ENCODE measurements around the gene BIRC3. TPM values are rescaled to one million over a fixed set of nuclear protein-coding genes. Genes with fewer than 3 reads are reported as not detected.
"Not testable (repeated sequence)": the region's sequence is repeated elsewhere in the genome, so short reads cannot be mapped to it uniquely, and the experiment has no call there.

Gene BIRC3
- total RNA-seq, 1 donor from 2014 or later = 22.3 TPM

DNA sequence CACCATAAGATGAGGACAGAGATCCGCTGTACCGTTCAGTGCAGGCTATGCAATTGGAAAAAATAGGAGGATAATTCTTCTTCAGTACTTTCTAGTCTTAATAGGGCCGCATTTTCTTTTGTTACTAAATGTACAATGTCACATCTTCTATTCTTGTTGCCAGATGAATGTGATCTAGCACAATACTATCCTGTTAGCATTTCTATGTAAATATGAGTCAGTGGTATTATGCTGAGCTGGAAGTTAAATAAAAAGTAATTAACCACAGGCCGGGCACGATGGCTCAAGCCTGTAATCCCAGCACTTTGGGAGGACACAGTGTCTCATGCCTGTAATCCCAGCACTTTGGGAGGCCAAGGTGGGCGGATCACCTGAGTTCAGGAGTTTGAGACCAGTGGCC, 24.4 kb upstream of the BIRC3 start:
- DNase-seq (ENCODE audit: low spot score) = no peak
- intact Hi-C loops (cut with DNase I) = no loop called here
- ATAC-seq = no peak

DNA sequence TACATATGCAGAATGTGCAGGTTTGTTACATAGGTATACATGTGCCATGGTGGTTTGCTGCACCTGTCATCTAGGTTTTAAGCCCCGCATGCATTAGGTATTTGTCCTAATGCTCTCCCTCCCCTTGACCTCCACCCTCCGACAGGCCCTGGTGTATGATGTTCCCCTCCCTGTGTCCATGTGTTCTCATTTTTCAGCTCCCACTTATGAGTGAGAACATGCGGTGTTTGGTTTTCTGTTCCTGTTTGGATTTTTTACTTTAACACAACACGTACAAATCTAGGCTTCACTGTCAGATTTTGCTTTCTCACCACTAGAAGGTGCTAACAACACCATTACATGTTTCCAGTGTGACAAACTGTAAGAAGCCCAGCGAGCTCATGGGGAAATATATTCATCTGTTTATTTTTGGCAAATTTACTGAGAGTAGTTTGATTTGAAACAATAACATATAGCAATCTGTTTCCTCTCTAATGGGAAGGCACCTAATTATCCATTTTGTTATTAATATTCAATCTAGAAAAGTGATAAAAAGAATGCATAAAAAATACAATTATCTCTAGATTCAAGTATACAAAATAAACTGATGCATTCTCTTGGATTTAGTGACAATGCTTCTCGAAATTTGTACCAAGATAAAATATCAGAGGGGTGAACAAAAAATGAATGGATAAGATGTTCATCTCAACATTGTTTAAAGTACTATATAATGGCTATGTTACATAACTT, 23.2 kb upstream of the BIRC3 start:
- DNase-seq (ENCODE audit: low spot score) = no peak
- intact Hi-C loops (cut with DNase I) = no loop called here

DNA sequence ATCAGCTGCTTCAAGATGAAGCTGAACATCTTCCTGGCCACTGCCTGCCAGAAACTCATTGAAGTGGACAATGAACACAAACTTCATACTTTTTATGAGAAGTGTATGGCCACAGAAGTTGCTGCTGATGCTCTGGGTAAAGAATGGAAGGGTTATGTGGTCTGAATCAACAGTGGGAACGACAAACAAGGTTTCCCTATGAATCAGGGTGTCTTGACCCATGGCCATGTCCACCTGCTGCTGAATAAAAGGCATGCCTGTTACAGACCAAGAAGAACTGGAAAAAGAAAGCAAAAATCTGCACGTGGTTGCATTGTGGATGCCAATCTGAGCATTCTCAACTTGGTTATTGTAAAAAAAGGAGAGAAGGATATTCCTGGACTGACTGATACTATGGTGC, 22.2 kb upstream of the BIRC3 start:
- intact Hi-C loops (cut with DNase I) = no loop called here
- ATAC-seq (no peak), DNase-seq (ENCODE audit: low spot score) (no peak)

More for the DNA sequence above, 23.2 kb upstream of the BIRC3 start:
- ATAC-seq = peak; percentile 84

DNA sequence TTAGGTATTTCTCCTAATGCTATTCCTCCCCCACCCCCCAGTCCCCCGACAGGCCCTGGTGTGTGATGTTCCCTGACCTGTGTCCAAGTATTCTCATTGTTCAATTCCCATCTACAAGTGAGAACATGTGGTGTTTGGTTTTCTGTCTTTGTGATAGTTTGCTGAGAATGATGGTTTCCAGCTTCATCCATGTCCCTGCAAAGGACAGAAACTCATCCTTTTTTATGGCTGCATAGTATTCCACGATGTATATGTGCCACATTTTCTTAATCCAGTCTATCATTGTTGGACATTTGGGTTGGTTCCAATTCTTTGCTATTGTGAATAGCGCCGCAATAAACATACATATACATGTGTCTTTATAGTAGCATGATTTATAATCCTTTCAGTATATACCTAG, 20.5 kb upstream of the BIRC3 start:
- ATAC-seq; DNase-seq (ENCODE audit: low spot score); intact Hi-C loops (cut with DNase I): not testable (repeated sequence)

DNA sequence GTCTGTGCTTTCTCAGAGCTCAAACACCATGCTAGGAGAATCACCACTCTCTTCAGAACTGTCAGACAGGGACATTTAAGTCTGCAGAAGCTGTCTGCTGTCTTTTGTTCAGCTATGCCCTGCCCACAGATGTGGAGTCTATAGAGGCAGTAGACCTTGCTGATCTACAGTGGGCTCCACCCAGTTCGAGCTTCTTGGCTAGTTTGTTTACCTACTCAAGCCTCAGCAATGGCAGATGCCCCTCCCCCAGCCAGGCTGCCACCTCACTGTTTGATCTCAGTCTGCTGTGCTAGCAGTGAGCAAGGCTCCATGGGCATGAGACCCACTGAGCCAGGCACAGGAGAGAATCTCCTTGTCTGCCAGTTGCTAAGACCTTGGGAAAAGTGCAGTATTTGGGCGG, 16.4 kb upstream of the BIRC3 start:
- DNase-seq (ENCODE audit: low spot score); ATAC-seq; intact Hi-C loops (cut with DNase I): not testable (repeated sequence)

DNA sequence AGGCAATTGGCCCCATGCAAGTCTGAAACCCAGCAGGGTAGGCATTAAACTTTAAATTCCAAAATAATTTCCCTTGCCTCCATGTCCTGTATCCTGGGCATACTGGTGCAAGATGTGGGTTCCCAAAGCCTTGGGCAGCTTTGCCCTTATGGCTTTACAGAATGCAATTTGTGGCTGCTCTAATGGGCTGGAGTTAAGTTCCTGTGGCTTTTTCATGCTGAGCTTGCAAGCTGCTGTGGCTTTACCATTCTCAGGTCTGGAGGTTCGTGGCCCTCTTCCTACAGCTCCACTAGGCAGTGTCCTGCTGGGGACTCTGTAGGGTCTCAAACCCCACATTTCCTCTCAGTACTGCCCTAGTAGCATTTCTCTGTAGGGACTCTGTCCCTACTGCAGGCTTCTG, 15.0 kb upstream of the BIRC3 start:
- DNase-seq (ENCODE audit: low spot score) = no peak
- ATAC-seq = no peak
- intact Hi-C loops (cut with DNase I) = no loop called here

DNA sequence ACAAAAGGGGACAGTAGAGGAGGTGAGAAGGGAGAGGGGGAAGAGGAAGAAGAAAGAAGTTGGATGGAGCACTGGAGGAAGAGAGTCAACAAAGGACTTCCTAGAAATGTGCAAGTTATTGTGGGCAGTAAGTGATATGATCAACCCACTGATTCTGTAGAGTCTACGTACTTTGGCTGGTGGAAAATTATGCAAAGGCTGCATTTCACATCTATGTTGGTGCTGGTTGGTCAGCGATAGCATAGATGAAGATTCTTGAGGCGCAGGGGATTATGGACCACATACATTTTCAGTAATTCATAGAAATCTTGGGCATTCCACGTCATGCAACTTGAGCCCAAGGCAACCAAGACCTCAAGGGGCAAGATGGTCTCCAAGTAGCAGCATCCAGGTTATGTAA, 12.6 kb upstream of the BIRC3 start:
- ATAC-seq (no peak), DNase-seq (ENCODE audit: low spot score) (no peak)
- intact Hi-C loops (cut with DNase I) = no loop called here

DNA sequence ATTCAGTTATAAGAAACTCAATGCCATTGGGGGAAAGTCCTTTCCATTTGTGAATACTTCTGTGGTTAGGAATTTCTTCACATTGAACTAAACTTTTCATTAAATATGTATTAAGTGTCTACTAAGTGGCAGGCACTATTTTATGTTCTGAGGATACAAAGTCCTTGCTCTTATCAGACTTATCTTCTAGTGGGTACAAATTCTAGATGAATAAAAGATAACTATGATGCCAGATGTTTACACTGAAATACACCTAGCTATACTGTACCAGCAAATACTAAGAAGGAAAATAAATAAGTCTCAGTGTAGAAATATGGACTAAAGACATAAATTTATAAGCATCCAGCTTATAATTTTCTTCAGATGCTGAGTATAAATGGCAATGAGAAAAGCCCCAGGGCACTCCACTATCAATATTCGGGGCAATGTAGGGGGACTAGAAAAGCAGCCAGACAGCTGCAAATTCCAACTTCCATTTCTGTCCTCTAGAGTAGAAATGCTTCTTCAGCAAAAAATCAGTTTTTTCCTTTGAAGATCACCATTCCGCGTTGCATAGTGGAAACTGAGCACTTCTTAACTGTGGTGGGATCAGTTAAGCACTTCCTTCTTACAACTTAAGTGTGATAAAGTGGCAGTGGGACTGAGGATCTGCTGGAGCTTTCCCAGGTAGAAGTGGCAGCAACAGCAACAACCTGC, 11.8 kb upstream of the BIRC3 start:
- intact Hi-C loops (cut with DNase I) = no loop called here
- no peak for ATAC-seq

DNA sequence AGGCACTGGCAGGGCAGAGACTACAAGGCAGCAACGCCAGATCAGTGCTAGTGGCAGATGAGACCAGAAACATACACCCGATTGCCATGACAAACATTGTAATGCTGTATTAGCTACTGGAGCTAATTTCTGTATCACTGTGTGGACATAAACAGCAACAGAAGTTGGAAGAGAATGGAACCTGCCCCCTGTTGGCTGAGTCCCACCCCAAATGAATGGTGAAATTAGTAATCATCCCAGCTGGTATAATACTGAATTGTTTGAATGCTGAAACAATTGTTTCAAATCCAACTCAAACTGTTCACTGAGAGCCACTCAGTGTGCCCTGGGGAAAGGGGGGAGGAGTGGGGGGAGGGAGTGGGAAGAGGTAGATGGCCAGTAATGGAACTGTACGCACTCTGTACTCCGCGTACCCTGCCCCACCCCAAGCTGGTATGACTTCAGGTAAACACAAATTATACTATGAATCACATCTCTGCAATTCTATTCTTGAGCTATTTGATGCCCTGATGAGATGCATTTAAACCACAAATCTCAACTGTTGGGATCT, 11.2 kb upstream of the BIRC3 start:
- peak; percentile 91 for ATAC-seq
- DNase-seq (ENCODE audit: low spot score) = no peak
- intact Hi-C loops (cut with DNase I) = no loop called here

More for the DNA sequence above, 11.8 kb upstream of the BIRC3 start:
- no peak for DNase-seq (ENCODE audit: low spot score)

DNA sequence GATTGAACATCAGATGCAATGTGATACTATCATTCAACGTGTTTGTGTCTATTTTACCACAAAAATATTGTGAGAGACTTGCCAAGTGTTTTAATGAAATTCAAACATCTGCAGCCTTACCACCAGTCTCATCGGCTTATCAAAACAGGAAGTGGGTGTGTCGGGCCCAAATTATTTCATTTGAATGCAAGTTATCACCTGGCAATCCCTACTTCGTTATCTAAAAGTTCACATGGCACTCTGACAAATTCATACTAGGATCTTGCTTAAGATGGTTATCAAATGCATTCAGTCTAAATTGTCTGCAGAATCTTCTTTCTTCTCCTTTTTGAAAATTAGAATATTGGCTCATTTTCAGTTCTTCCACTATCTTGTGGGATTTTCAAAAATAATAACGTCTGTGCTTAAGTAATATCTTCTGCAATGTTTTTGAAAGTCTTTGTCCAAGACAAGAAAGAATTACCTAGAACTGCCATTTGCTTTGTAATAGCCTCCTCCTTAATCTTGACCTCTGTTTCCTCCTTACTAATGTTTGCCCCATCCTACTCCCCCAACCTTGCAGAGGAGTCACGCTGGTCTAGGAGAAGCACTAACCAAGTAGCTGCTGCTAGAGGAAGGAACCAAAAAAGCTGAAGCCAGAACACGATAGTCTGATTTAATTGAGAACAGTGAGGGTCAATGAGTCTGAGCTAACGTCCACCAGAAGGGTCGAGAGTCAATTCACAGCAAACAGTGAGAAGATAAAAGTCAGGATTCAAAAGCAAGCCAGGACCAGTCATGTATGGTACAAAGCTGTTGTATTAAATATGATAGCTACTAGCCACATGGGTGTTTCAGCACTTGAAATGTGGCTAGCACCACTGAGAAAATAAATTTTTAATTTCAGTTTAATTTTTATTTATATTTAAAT, 10.2 kb upstream of the BIRC3 start:
- DNase-seq (ENCODE audit: low spot score) = no peak
- intact Hi-C loops (cut with DNase I) = no loop called here
- ATAC-seq = peak; percentile 60

DNA sequence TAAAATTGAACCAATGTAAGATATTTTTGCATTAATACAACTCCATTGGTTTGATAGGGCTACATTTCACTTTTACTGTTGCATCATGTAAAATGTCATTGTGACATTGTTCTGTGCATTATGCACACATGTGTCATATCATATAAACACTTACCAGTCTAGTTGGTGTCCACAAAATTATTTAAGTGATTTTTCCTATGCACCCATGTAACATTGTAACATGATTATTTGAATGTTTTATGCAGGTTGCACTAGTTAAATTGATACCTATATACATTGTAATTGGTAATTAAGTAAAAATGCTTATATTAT, 9.6 kb upstream of the BIRC3 start:
- intact Hi-C loops (cut with DNase I) = no loop called here
- DNase-seq (ENCODE audit: low spot score) (no peak), ATAC-seq (no peak)

DNA sequence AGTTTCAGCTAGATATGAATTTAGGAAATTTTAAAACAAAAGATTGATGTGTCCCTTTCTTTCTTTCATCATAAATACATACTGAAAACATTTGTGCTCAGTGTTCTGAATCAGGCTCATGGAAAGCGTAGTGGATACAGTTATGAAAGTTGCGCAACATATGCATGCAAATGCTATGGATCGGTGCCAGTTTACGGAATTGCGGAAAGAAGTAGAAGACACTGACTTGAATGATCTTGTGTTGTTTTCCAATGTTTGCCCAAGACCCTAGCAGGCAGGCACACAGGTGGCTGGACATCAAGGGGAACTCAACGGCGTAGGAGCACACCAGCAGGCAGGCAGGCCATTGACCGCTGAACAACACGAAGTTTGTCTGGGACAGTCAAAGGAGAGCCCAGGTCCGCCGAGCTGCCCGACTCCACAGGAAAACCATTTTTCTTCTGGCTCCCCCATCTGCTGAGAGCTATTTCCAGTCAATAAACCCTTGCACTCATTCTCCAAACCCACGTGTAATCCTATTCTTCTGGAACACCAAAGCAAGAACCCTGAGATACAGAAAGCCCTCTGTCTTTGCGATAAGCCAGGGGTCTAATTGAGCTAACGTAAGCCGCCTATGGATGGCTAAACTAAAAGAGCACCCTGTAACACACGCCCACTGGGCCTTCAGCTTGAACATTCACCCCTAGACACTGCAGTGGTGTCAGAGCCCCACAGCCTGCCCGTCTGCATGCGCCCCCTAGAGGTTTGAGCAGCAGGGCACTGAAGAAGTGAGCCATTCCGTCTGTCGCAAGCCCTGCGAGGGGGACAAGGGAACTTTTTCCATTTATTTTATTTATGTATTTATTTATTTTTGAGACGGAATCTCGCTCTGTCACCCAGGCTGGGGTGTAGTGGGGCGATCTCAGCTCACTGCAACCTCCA, 7.4 kb upstream of the BIRC3 start:
- intact Hi-C loops (cut with DNase I) = loop anchor here (5.0 kb wide), 1 partner anchor 1582 kb away; no protein-coding TSS in a partner anchor
- ATAC-seq (no peak), DNase-seq (ENCODE audit: low spot score) (no peak)

DNA sequence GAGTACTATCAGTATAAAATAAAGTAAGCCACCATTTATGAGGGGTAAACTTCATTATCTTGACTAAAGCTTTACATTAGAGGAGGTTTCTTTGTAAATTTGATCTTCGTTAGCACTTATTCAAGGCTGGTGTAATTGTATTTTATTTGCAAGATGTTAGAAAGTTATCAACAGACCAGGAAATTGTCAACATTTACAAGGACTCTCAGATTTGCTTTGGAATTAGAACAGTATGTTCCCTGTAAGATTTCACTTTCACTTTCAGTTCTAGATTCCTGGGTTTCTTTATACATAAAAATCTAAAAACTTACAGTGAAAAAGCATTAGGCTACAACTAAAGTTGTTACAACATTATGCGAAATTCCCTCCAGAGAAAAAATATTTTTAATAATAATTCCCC, 4.6 kb upstream of the BIRC3 start:
- ATAC-seq = no peak
- DNase-seq (ENCODE audit: low spot score) = no peak
- intact Hi-C loops (cut with DNase I) = loop anchor here (5.0 kb wide), 1 partner anchor 1580 kb away; no protein-coding TSS in a partner anchor

DNA sequence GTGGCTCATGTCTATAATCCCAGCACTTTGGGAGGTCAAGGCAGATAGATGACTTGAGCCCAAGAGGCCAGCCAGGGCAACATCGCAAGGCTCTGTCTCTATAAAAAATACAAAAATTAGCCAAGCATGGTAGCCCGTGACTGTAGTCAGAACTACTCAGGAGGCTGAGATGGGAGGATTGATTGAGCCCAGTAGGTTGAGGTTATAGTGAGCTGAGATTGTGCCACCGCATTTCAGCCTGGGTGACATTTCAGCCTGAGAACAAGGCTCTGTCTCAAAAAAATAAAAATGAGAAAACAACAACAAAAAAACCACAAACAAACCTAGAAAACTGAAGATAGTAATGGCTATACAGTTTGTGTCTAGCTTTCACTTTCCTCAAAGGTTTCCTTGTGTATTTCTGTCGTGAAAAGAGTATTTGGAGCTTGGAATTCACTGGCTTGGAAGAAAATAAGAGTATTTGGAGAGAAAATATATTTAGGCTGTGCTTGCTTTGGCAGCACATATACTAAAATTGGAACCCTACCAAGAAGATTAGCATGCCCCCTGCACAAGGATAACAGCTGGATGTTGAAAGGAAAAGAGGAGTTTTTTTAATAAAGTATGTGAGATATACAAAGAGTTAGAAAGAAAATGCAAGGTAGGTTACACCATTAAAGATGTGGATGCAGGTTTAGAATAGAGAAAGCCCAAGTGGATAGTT, 3.9 kb upstream of the BIRC3 start:
- intact Hi-C loops (cut with DNase I) = loop anchor here (5.0 kb wide), 1 partner anchor 1579 kb away; no protein-coding TSS in a partner anchor
- ATAC-seq (no peak), DNase-seq (ENCODE audit: low spot score) (no peak)

DNA sequence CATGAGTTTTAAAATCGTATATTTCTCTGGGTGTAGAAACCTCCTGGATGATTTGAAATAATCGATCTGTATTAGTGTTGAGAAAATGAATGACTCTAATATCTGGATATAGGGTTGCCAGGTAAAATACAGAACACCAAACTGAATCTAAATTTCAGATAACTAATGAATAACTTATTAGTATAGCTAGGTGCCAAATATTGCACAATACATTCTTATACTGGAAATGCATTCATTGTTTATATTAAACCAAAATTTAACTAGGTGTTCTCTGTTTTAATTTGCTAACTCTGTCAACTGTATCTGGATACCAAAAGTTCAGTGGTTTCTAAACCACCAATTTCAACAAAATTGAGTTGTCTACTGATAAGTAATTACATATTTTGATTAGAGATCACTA, 2.5 kb upstream of the BIRC3 start:
- DNase-seq (ENCODE audit: low spot score) = no peak
- intact Hi-C loops (cut with DNase I) = loop anchor here (5.0 kb wide), 1 partner anchor 1578 kb away; no protein-coding TSS in a partner anchor
- ATAC-seq = no peak

DNA sequence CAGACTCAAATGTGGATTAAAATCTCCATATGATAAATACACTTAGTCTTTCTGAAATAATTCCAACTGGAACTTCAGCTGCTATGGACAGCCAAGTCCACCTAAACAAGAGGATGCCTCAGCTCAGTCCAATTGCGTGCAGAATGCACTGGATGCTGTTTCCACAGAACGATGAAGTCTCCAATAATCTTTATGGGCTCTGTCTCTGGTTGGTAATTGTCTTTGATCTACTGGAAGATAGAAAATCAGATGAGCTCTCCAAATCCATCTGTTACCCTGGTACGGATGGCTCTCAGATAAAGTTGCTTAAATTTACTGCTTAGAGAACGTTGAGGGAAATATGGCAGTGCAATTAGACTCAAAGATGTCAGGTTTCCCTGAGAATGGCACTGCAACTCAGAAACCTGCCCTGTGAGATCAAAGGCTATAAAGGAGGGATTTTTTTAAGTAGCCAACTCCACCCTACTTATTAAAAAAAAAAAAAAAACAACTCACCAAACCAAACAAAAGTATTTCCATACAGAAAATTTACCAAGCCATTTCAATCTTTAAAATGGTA, 859 bp upstream of the BIRC3 start:
- ATAC-seq = no peak

DNA sequence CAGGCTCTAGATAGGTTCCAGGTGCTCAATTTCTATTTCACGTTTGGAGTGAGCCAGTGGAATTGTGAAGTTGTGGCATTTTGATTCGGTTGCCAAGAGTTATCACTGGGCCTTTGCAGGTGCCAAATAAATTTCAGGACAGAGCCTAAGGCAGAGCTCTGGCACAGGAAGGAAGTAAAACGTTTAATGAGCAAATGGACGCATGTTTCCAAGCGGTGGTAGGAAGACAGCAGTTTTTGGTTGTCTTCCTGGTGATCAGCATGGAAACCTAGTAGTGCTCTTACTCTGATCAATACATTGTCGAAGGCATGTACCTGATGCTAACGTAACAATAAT, 452 bp downstream of the BIRC3 start:
- DNase-seq (ENCODE audit: low spot score) (no peak), ATAC-seq (peak; percentile 14)
- intact Hi-C loops (cut with DNase I) = no loop called here

More for the DNA sequence above, 859 bp upstream of the BIRC3 start:
- DNase-seq (ENCODE audit: low spot score) = no peak
- intact Hi-C loops (cut with DNase I) = no loop called here

All from sciatic nerve (tissue), 2 donors.